GM23338 (cell line): Measurements from ENCODE around the gene LYPD5. TPM values are rescaled to one million over a fixed set of nuclear protein-coding genes. Genes with fewer than 3 reads are reported as not detected.

ENCODE experiments used
- ATAC-seq: fragments of 200-7000 bp; cut with Tn5 transposase; 3 replicates; pipeline ENCODE4 v1.9.1; 2020
- DNase-seq: peaks from one replicate; pipeline ENCODE4 v3.0.0-alpha.2; 2015; ENCODE audit warnings: low spot score
- H2AFZ ChIP-seq: fragments of 200-600 bp; sonication (generic); 2 replicates; pipeline ENCODE4 v1.8.0; 2016; ENCODE audit warnings: antibody characterized with exemption, mild to moderate bottlenecking, moderate library complexity
- H3F3A ChIP-seq: fragments of 200-600 bp; sonication (generic); replicated peaks from 2 replicates; pipeline ENCODE4 v1.8.0; 2017; ENCODE audit warnings: antibody characterized with exemption, mixed run types, low read depth
- H3K27ac ChIP-seq: fragments of 200-600 bp; sonication (generic); 2 replicates; pipeline ENCODE4 v1.6.1; 2016; ENCODE audit warnings: low read depth
- H3K27me3 ChIP-seq: fragments of 200-600 bp; sonication (generic); 2 replicates; pipeline ENCODE4 v1.8.0; 2016; ENCODE audit warnings: mild to moderate bottlenecking, mixed run types, moderate library complexity; ENCODE audit not compliant: insufficient read depth
- H3K36me3 ChIP-seq: fragments of 200-600 bp; sonication (generic); 2 replicates; pipeline ENCODE4 v1.8.0; 2016; ENCODE audit warnings: mild to moderate bottlenecking; ENCODE audit not compliant: insufficient read depth
- H3K4me1 ChIP-seq: fragments of 200-600 bp; sonication (generic); 2 replicates; pipeline ENCODE4 v1.8.0; 2016; ENCODE audit warnings: mild to moderate bottlenecking, moderate library complexity; ENCODE audit not compliant: insufficient read depth
- H3K4me2 ChIP-seq: fragments of 200-600 bp; sonication (generic); 2 replicates; pipeline ENCODE4 v1.7.1; 2017; ENCODE audit warnings: mixed run types
- H3K4me3 ChIP-seq: fragments of 200-600 bp; sonication (generic); 2 replicates; pipeline ENCODE4 v1.6.1; 2016; ENCODE audit warnings: mixed run types
- H3K79me2 ChIP-seq: fragments of 200-600 bp; sonication (generic); replicated peaks from 2 replicates; pipeline ENCODE4 v1.8.0; 2017; ENCODE audit warnings: mild to moderate bottlenecking; ENCODE audit not compliant: insufficient read depth
- H3K9me2 ChIP-seq: fragments of 200-600 bp; sonication (generic); 2 replicates; pipeline ENCODE4 v1.8.0; 2017; ENCODE audit not compliant: insufficient read depth
- H4K20me1 ChIP-seq: fragments of 200-600 bp; sonication (generic); replicated peaks from 2 replicates; pipeline ENCODE4 v1.8.0; 2017; ENCODE audit warnings: mild to moderate bottlenecking; ENCODE audit not compliant: insufficient read depth
- H3K27ac Mint-ChIP-seq: 2 replicates; pipeline ENCODE4 v1.8.0; 2020; ENCODE audit warnings: inconsistent platforms, mild to moderate bottlenecking, moderate library complexity, mixed read lengths
- H3K27me3 Mint-ChIP-seq: 3 replicates; pipeline ENCODE4 v1.8.0; 2022; ENCODE audit warnings: low read depth, mild to moderate bottlenecking, moderate library complexity, mixed read lengths, inconsistent platforms; ENCODE audit not compliant: insufficient read depth, poor library complexity
- H3K36me3 Mint-ChIP-seq: 3 replicates; pipeline ENCODE4 v1.8.0; 2021; ENCODE audit warnings: low read depth, mild to moderate bottlenecking, inconsistent platforms, moderate library complexity, mixed read lengths
- H3K4me1 Mint-ChIP-seq: 3 replicates; pipeline ENCODE4 v1.8.0; 2020; ENCODE audit warnings: mild to moderate bottlenecking, inconsistent platforms, mixed read lengths
- H3K4me3 Mint-ChIP-seq: 3 replicates; pipeline ENCODE4 v1.8.0; 2021; ENCODE audit warnings: moderate library complexity, mild to moderate bottlenecking, inconsistent platforms, mixed read lengths
- H3K9me3 Mint-ChIP-seq: 3 replicates; pipeline ENCODE4 v1.8.0; 2020; ENCODE audit warnings: moderate library complexity, mild to moderate bottlenecking, inconsistent platforms, mixed read lengths
- EZH2 ChIP-seq: fragments of 200-600 bp; sonication (generic); IDR thresholded peaks from one replicate; pipeline ENCODE4 v1.8.0; 2017; ENCODE audit warnings: antibody characterized with exemption, mild to moderate bottlenecking, low read depth; ENCODE audit not compliant: unreplicated experiment
- EZH2phosphoT487 ChIP-seq: fragments of 200-600 bp; sonication (generic); IDR thresholded peaks from one replicate; pipeline ENCODE4 v1.8.1; 2018; ENCODE audit warnings: antibody characterized with exemption; ENCODE audit not compliant: unreplicated experiment
- JUNB ChIP-seq: IDR thresholded peaks from one replicate; pipeline ENCODE4 v1.6.1; 2016; ENCODE audit warnings: antibody characterized with exemption; ENCODE audit not compliant: unreplicated experiment
- POLR2AphosphoS5 ChIP-seq: IDR thresholded peaks from 2 replicates; pipeline ENCODE4 v1.6.1; 2016; ENCODE audit warnings: antibody characterized with exemption, low read depth
- STAT1 ChIP-seq: IDR thresholded peaks from one replicate; pipeline ENCODE4 v1.6.1; 2016; ENCODE audit warnings: antibody characterized with exemption; ENCODE audit not compliant: unreplicated experiment
- ZNF114 ChIP-seq: fragments of 250-450 bp; sonication (Bioruptor Pico); IDR thresholded peaks from 2 replicates; pipeline ENCODE4 v1.5.0; 2020; ENCODE audit warnings: mild to moderate bottlenecking, moderate library complexity
- ZNF331 ChIP-seq: fragments of 250-450 bp; sonication (Bioruptor Pico); IDR thresholded peaks from 2 replicates; pipeline ENCODE4 v1.5.0; 2020; ENCODE audit warnings: low read depth, mild to moderate bottlenecking, moderate library complexity
- polyA plus RNA-seq: library from polyadenylated mRNA; unstranded; fragments of >200 nt; fragmentation: Nextera tagmentation; extraction: Ambion mirVana; gene quantifications from 2 replicates; pipeline ENCODE4 v1.2.1, GENCODE V29; 2016
- total RNA-seq: library from RNA; depleted of rRNA; stranded (reverse); fragments of >200 nt; shearing (Covaris generic); gene quantifications from 2 replicates; pipeline ENCODE4 v1.2.3, GENCODE V29; 2014
- TF ChIP-seq, protein P1 (sequence below): IDR thresholded peaks from 2 replicates; pipeline ENCODE4 v1.6.1; 2016; ENCODE audit warnings: antibody characterized with exemption
- TF ChIP-seq, protein P2 (sequence below), 2 experiments: fragments of 200-600 bp in 1 of 2; sonication (generic) in 1 of 2; conservative IDR thresholded peaks; 2 replicates each; pipeline versions ENCODE4 v1.5.1 to v1.6.1; 2016 to 2017; ENCODE audit warnings: antibody characterized with exemption in 2 of 2, low read depth in 2 of 2, mild to moderate bottlenecking in 2 of 2, moderate library complexity in 1 of 2

The LYPD5 gene
- total and polyA plus RNA-seq, 2 experiments from 2014 or later: 1.1 to 1.5 TPM

DNA sequence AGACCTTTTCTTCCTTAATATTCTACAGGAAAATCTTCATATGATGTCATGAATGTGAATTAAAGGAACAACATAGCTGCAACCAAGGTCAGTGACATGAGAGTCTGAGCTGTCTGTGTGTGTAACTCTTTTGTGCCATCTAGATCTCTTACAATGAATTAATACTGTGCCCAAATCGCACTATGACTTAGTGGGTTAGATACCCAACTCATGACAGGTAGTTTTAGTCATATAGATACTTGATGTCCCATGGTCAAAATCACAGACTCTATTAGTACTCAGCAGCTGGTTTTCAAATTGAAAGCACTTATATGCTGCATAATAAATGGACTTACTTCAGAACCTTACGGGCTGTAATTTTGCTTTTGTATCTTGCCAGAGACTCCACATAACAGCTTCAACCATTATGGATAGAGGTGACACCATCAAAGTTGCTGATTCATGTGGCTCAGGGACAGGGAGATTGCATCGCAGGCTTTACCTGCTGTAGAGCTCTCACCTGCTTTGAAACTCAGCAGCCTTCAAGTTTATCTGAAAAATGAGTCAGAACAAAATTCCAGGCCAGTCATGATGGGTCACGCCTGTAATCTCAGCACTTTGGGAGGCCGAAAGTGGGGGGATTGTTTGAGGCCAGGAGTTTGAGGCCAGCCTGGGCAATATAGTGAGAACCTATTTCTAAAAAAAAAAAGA lies 12.6 kb upstream of the LYPD5 start:
- TF ChIP-seq EZH2phosphoT487: no peak
- no peak for TF ChIP-seq ZNF114 (CRISPR knock-in tag)
- no peak for TF ChIP-seq EZH2
- no peak for TF ChIP-seq STAT1
- no peak overlapping the region for H3K4me3 Mint-ChIP-seq
- peaks cover 6% of the 10 kb centered on the region for H3K27me3 Mint-ChIP-seq

DNA sequence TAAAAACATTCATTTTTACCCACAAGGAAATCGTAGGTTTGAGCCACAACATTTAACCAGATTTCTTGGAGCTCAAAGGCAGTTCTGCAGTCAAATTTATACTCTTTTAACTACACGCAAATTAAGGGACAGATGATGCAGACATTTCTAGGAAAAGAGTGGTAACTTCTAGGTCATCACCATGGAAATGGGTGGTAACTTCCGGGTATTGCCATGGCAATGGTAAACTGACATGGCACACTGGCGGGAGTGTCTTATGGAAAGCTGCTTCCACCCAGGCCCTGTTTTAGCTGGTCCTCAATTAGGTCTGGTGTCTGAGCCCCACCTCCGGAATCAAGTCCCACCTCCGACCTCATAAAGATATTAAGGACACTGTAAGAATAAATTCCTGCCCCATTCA lies 10.4 kb upstream of the LYPD5 start:
- Histone ChIP-seq H2AFZ (no peak overlapping the region), H3K9me2 (no peaks in the 10 kb centered on the region), H3K27me3 (no peaks in the 10 kb centered on the region), H3K4me1 (no peaks in the 10 kb centered on the region), H4K20me1 (no peaks in the 10 kb centered on the region), H3K79me2 (no peaks in the 10 kb centered on the region), H3F3A (no peaks in the 10 kb centered on the region), H3K27ac (no peak overlapping the region), H3K36me3 (no peaks in the 10 kb centered on the region), H3K4me3 (no peak overlapping the region), H3K4me2 (no peak overlapping the region)
- Mint-ChIP-seq H3K4me3 (no peak overlapping the region), H3K36me3 (no peaks in the 10 kb centered on the region), H3K4me1 (no peaks in the 10 kb centered on the region), H3K9me3 (peaks cover 21% of the 10 kb centered on the region), H3K27ac (no peak overlapping the region), H3K27me3 (peaks cover 10% of the 10 kb centered on the region)
- DNase-seq (no peak), ATAC-seq (no peak)
- TF ChIP-seq POLR2AphosphoS5: no peak

More for the DNA sequence above, 12.6 kb upstream of the LYPD5 start:
- Histone ChIP-seq H4K20me1 (no peaks in the 10 kb centered on the region), H3K27me3 (peaks cover 9% of the 10 kb centered on the region), H3K79me2 (no peaks in the 10 kb centered on the region), H2AFZ (no peak overlapping the region), H3K9me2 (peaks cover 7% of the 10 kb centered on the region; the same call in 1 of the 2 replicates), H3K36me3 (no peaks in the 10 kb centered on the region), H3K27ac (no peak overlapping the region), H3F3A (no peaks in the 10 kb centered on the region), H3K4me2 (no peak overlapping the region), H3K4me1 (no peaks in the 10 kb centered on the region), H3K4me3 (no peak overlapping the region)
- no peak overlapping the region for H3K27ac Mint-ChIP-seq
- no peaks in the 10 kb centered on the region for H3K36me3 Mint-ChIP-seq
- ATAC-seq (no peak), DNase-seq (no peak)
- no peaks in the 10 kb centered on the region for H3K4me1 Mint-ChIP-seq
- H3K9me3 Mint-ChIP-seq: peaks cover 33% of the 10 kb centered on the region

DNA sequence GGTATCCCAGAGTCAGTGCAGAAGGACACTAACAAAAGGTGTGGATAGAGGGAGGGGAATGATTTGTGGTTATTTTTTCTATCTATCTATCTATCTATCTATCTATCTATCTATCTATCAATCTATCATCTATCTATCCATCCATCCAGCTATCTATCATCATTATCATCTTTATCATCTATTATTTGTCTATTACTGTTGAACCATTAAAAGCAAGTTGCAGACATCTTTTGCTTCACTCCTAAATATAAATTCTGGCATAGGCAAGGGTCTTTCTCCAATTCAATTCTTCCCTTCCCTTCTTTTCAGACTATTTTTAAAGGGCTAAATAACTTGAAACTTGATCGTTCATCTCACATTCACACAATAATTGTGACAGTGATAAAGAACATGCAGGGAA lies 10.0 kb upstream of the LYPD5 start:
- Mint-ChIP-seq H3K4me1 (no peaks in the 10 kb centered on the region), H3K9me3 (peaks cover 20% of the 10 kb centered on the region), H3K27me3 (peaks cover 12% of the 10 kb centered on the region), H3K4me3 (no peak overlapping the region), H3K36me3 (no peaks in the 10 kb centered on the region), H3K27ac (no peak overlapping the region)
- no peak overlapping the region for H3K4me2 ChIP-seq
- H3F3A ChIP-seq: no peaks in the 10 kb centered on the region
- H3K79me2 ChIP-seq: no peaks in the 10 kb centered on the region
- DNase-seq (no peak), ATAC-seq (no peak)
- no peak overlapping the region for H2AFZ ChIP-seq
- TF ChIP-seq ZNF114 (CRISPR knock-in tag): no peak
- no peak for TF ChIP-seq POLR2AphosphoS5
- H3K27me3 ChIP-seq: no peaks in the 10 kb centered on the region
- no peaks in the 10 kb centered on the region for H4K20me1 ChIP-seq
- no peak overlapping the region for H3K27ac ChIP-seq
- H3K36me3 ChIP-seq: no peaks in the 10 kb centered on the region
- H3K4me1 ChIP-seq: no peaks in the 10 kb centered on the region
- no peaks in the 10 kb centered on the region for H3K9me2 ChIP-seq
- H3K4me3 ChIP-seq: no peak overlapping the region

DNA sequence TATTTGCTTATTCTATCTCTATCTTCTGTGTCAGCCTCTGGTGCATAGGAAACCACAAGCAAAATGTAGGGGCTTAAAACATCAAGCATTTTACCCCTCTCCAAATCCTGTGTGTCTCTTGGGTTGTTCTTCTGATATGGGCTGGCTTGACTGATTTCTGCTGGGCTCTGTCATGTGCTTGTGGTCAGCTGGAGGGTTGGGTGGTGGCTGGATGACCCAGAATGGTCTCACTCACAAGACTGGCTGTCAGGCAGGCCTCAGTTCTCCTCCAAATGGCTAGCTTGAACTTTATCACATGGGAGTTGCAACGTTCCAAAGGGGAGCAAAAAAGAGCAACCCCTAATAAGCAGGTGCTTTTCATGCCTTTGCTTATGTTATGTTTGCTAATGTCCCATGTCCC lies 9.6 kb upstream of the LYPD5 start:
- Mint-ChIP-seq H3K27ac (no peak overlapping the region), H3K9me3 (peaks cover 16% of the 10 kb centered on the region), H3K4me1 (no peaks in the 10 kb centered on the region), H3K36me3 (no peaks in the 10 kb centered on the region), H3K4me3 (no peak overlapping the region), H3K27me3 (peaks cover 12% of the 10 kb centered on the region)
- Histone ChIP-seq H3K4me1 (no peaks in the 10 kb centered on the region), H3K27me3 (no peaks in the 10 kb centered on the region), H4K20me1 (no peaks in the 10 kb centered on the region), H3K36me3 (no peaks in the 10 kb centered on the region), H3F3A (no peaks in the 10 kb centered on the region), H3K4me3 (no peak overlapping the region), H3K9me2 (no peaks in the 10 kb centered on the region), H3K27ac (no peak overlapping the region), H3K79me2 (no peaks in the 10 kb centered on the region), H3K4me2 (no peak overlapping the region), H2AFZ (no peak overlapping the region)
- no peak for DNase-seq
- no peak for ATAC-seq
- TF ChIP-seq ZNF331 (CRISPR knock-in tag): no peak
- no peak for TF ChIP-seq EZH2phosphoT487
- no peak for TF ChIP-seq JUNB
- TF ChIP-seq, protein P1, sequence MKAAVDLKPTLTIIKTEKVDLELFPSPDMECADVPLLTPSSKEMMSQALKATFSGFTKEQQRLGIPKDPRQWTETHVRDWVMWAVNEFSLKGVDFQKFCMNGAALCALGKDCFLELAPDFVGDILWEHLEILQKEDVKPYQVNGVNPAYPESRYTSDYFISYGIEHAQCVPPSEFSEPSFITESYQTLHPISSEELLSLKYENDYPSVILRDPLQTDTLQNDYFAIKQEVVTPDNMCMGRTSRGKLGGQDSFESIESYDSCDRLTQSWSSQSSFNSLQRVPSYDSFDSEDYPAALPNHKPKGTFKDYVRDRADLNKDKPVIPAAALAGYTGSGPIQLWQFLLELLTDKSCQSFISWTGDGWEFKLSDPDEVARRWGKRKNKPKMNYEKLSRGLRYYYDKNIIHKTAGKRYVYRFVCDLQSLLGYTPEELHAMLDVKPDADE: no peak
- no peak for TF ChIP-seq ZNF114 (CRISPR knock-in tag)
- TF ChIP-seq EZH2: no peak
- TF ChIP-seq, protein P2, sequence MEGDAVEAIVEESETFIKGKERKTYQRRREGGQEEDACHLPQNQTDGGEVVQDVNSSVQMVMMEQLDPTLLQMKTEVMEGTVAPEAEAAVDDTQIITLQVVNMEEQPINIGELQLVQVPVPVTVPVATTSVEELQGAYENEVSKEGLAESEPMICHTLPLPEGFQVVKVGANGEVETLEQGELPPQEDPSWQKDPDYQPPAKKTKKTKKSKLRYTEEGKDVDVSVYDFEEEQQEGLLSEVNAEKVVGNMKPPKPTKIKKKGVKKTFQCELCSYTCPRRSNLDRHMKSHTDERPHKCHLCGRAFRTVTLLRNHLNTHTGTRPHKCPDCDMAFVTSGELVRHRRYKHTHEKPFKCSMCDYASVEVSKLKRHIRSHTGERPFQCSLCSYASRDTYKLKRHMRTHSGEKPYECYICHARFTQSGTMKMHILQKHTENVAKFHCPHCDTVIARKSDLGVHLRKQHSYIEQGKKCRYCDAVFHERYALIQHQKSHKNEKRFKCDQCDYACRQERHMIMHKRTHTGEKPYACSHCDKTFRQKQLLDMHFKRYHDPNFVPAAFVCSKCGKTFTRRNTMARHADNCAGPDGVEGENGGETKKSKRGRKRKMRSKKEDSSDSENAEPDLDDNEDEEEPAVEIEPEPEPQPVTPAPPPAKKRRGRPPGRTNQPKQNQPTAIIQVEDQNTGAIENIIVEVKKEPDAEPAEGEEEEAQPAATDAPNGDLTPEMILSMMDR (conservative IDR thresholded peaks at IDR 0.05; ENCODE audit: low read depth in 2 of 2): no peak
